ENCODE results near the gene EHHADH. TPM values are rescaled to one million over a fixed set of nuclear protein-coding genes. Genes with fewer than 3 reads are reported as not detected.
"Not testable (repeated sequence)": the region's sequence is repeated elsewhere in the genome, so short reads cannot be mapped to it uniquely, and the experiment has no call there.

EHHADH gene
- total RNA-seq, 2 experiments from 2014 or later = 1.9 to 3.2 TPM

DNA sequence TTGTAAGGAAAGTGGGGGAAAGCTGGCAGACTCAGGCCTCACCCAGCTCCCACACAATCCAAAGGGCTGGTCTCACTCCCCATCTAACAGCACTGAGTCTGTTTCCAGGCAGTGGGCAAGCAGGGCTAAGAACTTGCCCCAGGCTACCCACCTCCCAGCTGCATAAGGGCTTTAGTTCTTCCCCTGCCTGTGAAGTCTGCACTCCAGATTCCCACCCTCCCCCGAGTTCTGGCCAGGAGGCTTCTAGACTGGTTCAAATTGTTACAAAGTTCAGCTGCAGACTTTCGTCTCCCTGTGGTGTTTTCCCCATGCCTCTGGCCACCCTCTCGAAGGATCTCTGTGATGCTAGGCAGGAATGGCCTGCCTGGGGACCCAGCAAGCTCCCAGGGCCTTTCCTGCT lies 11.2 kb downstream of the EHHADH start:
- H3K4me1 Mint-ChIP-seq (ENCODE audit: low read depth) = no peaks in the 10 kb centered on the region
- DNase-seq = no peak
- H3K4me3 Mint-ChIP-seq = no peak overlapping the region
- H3K27me3 Mint-ChIP-seq = peaks cover 12% of the 10 kb centered on the region
- POLR2A ChIA-PET = no interaction called here
- intact Hi-C loops (cut with micrococcal nuclease) = no loop called here
- H3K9me3 Mint-ChIP-seq = peaks cover 40% of the 10 kb centered on the region
- CTCF ChIA-PET = no interaction called here
- H3K36me3 Mint-ChIP-seq = peaks cover 5% of the 10 kb centered on the region
- no peak overlapping the region for H3K27ac Mint-ChIP-seq

DNA sequence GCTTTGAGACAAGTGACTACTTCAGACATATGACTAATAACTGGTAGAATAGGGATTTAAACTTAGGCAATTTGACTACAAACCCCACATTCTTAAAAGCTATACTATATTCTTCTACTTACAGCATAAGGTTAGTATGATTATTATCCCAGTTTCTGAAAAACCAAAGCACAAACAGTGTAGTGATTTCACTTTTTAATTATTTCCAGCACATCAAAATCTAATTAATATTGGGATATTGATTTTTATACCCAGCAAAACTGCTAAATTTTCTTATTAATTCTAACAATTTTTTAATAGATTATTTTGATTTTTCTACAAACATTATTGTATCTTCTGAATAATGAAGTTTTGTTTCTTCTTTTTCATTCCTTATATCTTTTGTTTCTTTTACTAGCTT lies 16.9 kb downstream of the EHHADH start:
- ChIA-PET CTCF (no interaction called here), POLR2A (no interaction called here)
- Mint-ChIP-seq H3K4me3 (no peak overlapping the region), H3K4me1 (ENCODE audit: low read depth) (no peaks in the 10 kb centered on the region), H3K36me3 (peaks cover 3% of the 10 kb centered on the region), H3K27ac (no peak overlapping the region), H3K27me3 (peaks cover 3% of the 10 kb centered on the region), H3K9me3 (peaks cover 39% of the 10 kb centered on the region)
- intact Hi-C loops (cut with micrococcal nuclease) = no loop called here
- no peak for DNase-seq

DNA sequence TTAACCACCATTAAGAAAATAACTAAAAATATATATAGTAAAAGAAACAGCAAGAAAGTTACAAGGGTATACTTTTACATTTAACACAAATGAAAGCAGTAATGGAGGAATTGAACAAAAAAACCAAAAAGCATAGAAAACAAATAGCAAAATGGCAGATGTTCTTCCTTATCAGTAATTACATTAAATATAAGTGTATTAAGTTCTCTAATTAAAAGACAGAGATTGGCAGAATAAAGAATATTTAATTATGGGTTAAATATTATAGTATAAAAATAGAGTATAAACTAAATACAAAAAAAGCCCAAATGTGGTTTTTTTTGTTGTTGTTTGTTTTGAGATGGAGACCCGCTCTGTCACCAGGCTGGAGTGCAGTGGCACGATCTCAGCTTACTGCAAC lies 20.5 kb downstream of the EHHADH start:
- ChIA-PET POLR2A (no interaction called here), CTCF (no interaction called here)
- intact Hi-C loops (cut with micrococcal nuclease) = no loop called here
- H3K36me3 Mint-ChIP-seq = peaks cover 4% of the 10 kb centered on the region
- DNase-seq = no peak
- no peak overlapping the region for H3K27ac Mint-ChIP-seq
- H3K4me3 Mint-ChIP-seq = no peak overlapping the region
- peaks cover 21% of the 10 kb centered on the region for H3K9me3 Mint-ChIP-seq
- H3K4me1 Mint-ChIP-seq (ENCODE audit: low read depth) = no peaks in the 10 kb centered on the region
- H3K27me3 Mint-ChIP-seq = no peaks in the 10 kb centered on the region

DNA sequence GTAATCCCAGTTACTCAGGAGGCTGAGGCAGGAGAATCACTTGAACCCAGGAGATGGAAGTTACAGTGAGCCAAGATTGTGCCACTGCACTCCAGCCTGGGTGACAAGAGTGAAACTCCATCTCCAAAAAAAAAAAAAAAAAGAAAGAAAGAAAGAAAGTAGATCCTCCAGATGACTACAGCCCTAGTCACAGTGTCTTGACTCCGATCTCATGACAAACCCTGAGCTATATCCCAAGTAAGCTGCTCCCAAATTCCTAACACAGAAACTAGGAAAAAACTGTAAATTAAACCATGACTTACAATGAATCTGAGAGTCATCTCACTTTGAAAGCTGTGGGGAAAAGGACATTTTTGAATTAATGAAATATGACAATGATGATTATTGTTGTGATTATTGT lies 27.3 kb downstream of the EHHADH start:
- POLR2A ChIA-PET; H3K9me3 Mint-ChIP-seq; H3K4me3 Mint-ChIP-seq; H3K36me3 Mint-ChIP-seq; H3K27me3 Mint-ChIP-seq; H3K4me1 Mint-ChIP-seq (ENCODE audit: low read depth); DNase-seq; intact Hi-C loops (cut with micrococcal nuclease); H3K27ac Mint-ChIP-seq: not testable (repeated sequence)
- CTCF ChIA-PET = interaction anchor here (1.4 kb wide), 1 partner anchor 13 kb away, joined by 3 read pairs; no protein-coding TSS in a partner anchor

DNA sequence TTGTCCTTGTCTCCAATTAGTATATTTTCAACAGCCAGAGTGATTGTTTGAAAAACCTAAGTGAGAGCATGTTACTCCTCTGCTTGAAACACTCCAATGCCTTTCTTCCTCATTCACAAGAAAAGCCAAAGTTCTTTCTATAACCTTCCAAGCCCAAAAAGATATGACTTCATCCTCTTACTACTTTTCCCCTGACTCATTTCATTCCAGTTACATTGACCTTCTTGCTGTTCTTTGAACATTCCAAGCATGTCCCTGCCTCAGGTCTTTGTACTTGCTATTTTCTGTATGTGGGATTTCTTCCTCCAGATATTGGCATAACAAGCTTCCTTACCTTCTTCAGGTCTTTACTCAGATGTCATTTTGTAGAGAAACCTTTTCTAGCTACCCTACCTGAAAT lies 28.3 kb downstream of the EHHADH start:
- Mint-ChIP-seq H3K27ac (no peak overlapping the region), H3K9me3 (no peaks in the 10 kb centered on the region), H3K27me3 (no peaks in the 10 kb centered on the region), H3K4me1 (ENCODE audit: low read depth) (no peaks in the 10 kb centered on the region), H3K4me3 (no peak overlapping the region), H3K36me3 (peaks cover 2% of the 10 kb centered on the region)
- CTCF ChIA-PET = no interaction called here
- DNase-seq = no peak
- intact Hi-C loops (cut with micrococcal nuclease) = no loop called here
- POLR2A ChIA-PET = no interaction called here

DNA sequence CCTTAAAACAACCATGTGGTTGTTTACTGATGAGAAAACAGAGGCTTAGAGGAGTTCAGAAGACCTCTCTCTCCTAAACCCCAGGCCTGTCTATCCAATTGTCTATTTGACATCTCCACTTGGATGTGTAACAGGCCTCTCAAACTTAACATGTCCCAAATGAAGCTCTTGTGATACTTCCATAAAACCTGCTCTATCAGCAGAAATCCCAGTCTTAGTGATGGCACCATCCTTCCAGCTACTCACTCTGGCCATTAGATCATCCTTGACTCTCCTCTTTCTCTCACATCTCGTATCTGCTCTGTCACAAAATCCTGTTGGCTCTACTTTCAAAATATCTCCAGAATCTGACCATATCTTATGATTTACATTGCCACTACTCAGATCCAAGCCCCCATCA lies 28.8 kb downstream of the EHHADH start:
- ChIA-PET CTCF (no interaction called here), POLR2A (no interaction called here)
- Mint-ChIP-seq H3K4me1 (ENCODE audit: low read depth) (no peaks in the 10 kb centered on the region), H3K27ac (no peak overlapping the region), H3K9me3 (no peaks in the 10 kb centered on the region), H3K36me3 (peaks cover 2% of the 10 kb centered on the region), H3K27me3 (no peaks in the 10 kb centered on the region), H3K4me3 (no peak overlapping the region)
- no peak for DNase-seq
- intact Hi-C loops (cut with micrococcal nuclease) = no loop called here

DNA sequence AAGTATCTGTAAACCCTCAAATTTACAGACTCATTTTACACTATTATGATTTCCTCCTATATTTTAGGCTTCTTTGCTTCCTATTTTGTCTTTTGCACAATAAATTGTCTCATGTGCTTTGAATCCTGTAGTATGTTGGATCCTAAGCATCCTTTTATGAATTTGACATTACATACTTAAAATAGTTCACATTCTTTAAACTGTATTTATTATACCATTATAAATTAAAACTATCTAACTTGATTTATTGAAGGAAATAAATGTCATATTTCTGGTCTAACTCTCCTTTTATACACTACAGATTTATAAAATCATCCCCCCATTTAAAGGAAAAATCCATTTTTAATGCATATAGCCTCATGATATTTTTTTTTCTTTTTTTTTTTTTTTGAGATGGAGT lies 32.6 kb downstream of the EHHADH start:
- H3K27ac Mint-ChIP-seq = no peak overlapping the region
- no peaks in the 10 kb centered on the region for H3K9me3 Mint-ChIP-seq
- intact Hi-C loops (cut with micrococcal nuclease) = no loop called here
- no peak for DNase-seq
- H3K27me3 Mint-ChIP-seq = no peaks in the 10 kb centered on the region
- H3K36me3 Mint-ChIP-seq = no peaks in the 10 kb centered on the region
- no peak overlapping the region for H3K4me3 Mint-ChIP-seq
- no peaks in the 10 kb centered on the region for H3K4me1 Mint-ChIP-seq (ENCODE audit: low read depth)
- POLR2A ChIA-PET = no interaction called here
- CTCF ChIA-PET = interaction anchor here (0.8 to 1.1 kb wide), 2 partner anchors 10 to 87 kb away, joined by 3 read pairs; no protein-coding TSS in a partner anchor

DNA sequence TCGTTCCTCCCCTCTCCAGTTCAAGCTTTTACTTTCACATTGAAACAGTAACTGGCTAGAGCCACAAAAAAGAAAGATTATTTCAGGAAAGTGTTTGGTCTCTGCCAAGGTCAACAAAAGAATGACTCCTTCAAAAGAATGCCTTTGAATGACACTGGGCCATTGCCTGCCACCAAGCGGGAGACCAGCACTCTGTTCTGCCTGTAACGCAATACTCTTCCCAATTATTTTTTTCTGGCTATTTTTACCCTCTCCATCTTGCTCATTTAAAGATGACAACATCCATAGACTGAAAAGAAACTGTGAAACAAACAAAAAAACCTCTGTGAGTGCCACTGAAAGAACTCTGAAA lies 37.3 kb downstream of the EHHADH start:
- no peaks in the 10 kb centered on the region for H3K36me3 Mint-ChIP-seq
- H3K4me1 Mint-ChIP-seq (ENCODE audit: low read depth) = no peaks in the 10 kb centered on the region
- H3K27ac Mint-ChIP-seq = no peak overlapping the region
- DNase-seq = no peak
- CTCF ChIA-PET = no interaction called here
- intact Hi-C loops (cut with micrococcal nuclease) = no loop called here
- POLR2A ChIA-PET = no interaction called here
- H3K4me3 Mint-ChIP-seq = no peak overlapping the region
- no peaks in the 10 kb centered on the region for H3K27me3 Mint-ChIP-seq
- H3K9me3 Mint-ChIP-seq = no peaks in the 10 kb centered on the region

DNA sequence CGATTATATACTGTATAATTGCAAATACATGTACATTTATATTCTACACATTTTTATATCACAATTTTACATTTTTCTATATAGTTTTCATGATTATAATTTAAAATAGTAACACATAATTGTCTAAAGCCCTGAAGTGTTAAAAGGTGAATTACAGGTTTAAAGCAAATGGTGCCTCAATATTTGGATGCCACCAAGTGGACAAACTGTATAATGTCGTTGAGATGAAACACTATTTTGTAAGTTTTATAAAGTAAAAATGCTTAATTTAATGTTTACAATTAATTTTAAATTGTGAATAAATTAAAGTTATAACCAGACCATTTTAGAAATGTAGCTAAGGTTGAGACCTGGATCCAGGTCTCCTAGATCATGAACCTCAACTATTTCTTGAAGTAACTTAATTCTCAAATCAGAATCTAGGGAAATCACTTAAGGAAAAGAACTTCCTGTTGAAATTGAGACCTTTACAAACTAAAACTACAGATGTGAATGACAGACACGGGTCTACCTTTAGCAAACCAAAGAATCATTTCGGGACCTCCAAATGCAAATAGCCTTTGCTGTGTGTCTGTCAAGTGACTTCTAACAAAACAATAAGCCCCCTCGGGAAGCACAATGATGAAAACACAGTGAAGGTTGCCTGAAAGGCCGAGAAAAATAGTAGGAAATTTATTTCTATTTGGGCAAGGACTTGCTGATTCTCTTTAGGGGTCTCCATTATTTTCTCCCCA lies 37.8 kb downstream of the EHHADH start:
- DNase-seq = no peak
- no peaks in the 10 kb centered on the region for H3K36me3 Mint-ChIP-seq
- POLR2A ChIA-PET = no interaction called here
- no peaks in the 10 kb centered on the region for H3K4me1 Mint-ChIP-seq (ENCODE audit: low read depth)
- H3K27me3 Mint-ChIP-seq = no peaks in the 10 kb centered on the region
- intact Hi-C loops (cut with micrococcal nuclease) = no loop called here
- H3K9me3 Mint-ChIP-seq = no peaks in the 10 kb centered on the region
- no peak overlapping the region for H3K4me3 Mint-ChIP-seq
- CTCF ChIA-PET = no interaction called here
- no peak overlapping the region for H3K27ac Mint-ChIP-seq

DNA sequence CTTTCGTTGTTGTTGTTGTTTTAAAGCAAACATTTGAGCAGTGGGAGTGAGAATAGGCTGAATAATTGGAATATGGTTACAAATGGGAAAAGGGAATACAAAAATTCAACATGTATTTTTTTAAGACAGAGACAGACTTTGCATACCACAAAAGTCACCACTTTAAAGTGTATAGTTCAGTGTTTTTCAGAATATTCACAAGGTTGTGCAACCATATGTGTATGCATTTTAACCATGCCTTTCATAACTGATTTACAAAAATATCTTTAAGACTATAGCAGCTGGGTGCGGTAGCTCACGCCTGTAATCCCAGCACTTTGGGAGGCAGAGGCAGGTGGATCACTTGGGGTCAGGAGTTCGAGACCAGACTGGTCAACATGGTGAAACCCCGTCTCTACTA lies 41.3 kb downstream of the EHHADH start:
- POLR2A ChIA-PET = no interaction called here
- Mint-ChIP-seq H3K4me1 (ENCODE audit: low read depth) (peaks cover 4% of the 10 kb centered on the region), H3K9me3 (no peaks in the 10 kb centered on the region), H3K27ac (no peak overlapping the region), H3K4me3 (no peak overlapping the region), H3K27me3 (no peaks in the 10 kb centered on the region), H3K36me3 (no peaks in the 10 kb centered on the region)
- intact Hi-C loops (cut with micrococcal nuclease) = no loop called here
- DNase-seq = no peak
- CTCF ChIA-PET = no interaction called here

DNA sequence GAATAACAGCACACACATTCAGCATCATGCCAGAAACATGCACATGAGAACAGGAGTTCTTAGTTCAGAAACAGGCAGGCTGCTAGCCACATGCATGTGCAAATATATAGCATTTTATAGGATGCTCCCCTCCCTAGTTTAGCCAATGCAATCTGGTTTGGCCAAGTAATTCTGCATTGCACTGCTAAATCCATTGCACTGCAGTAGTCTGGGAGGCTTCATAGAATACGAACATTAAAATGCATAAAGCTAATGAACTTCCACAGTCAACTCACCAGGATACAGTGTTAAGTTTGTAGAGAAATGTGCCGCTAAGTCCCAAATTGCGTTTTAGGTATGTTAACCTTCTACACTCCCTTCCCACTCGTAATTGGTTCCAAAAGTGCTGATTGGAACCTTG lies 41.8 kb downstream of the EHHADH start:
- ChIA-PET CTCF (interaction anchor here (0.6 kb wide), 1 partner anchor 8 kb away, joined by 3 read pairs; no protein-coding TSS in a partner anchor), POLR2A (no interaction called here)
- no peak for DNase-seq
- Mint-ChIP-seq H3K9me3 (no peaks in the 10 kb centered on the region), H3K36me3 (no peaks in the 10 kb centered on the region), H3K27me3 (no peaks in the 10 kb centered on the region), H3K4me1 (ENCODE audit: low read depth) (peaks cover 4% of the 10 kb centered on the region), H3K27ac (no peak overlapping the region), H3K4me3 (no peak overlapping the region)
- intact Hi-C loops (cut with micrococcal nuclease) = no loop called here

DNA sequence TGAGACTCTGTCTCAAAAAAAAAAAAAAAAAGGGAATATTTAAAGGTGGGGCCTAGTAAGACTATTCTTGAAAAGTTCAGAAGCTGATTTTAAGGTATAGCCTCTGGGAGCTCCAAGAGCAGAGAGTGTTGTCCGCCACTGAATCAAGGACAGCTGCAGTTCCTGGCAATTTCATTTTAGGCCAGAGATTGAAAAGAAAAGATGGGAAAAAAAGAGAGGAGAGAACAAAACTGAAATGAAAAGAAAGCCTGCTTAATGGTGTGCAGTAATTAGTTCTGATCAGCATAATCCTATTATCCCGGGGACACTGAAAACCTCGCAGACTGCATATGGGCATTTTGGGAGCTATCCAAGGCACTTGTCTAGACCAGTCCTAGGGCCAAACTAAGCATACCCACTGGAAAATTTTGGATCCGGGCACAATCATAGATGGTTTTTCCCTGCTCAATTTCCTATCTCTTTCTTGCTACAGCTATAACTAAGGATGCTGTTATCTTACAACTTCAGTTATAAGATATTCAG lies 43.2 kb downstream of the EHHADH start:
- CTCF ChIA-PET = no interaction called here
- H3K9me3 Mint-ChIP-seq = no peaks in the 10 kb centered on the region
- intact Hi-C loops (cut with micrococcal nuclease) = no loop called here

DNA sequence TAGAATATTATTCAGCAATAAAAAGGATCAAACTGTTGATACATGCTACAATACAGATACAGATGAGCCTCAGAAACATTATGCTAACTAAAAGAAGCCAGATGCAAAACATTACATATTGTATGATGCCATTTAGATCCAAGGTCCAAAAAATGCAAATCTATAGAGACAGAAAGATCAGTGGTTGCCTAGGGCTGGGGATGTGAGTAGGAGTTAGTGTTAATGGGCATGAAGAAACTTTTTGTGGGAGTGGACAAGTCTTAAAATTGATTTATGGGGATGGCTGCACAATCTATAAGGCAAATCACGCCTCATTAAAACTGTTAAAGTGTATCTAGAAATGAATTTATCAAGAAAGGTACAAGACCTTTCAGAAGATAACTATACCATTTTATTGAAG lies 45.0 kb downstream of the EHHADH start:
- Mint-ChIP-seq H3K36me3 (no peaks in the 10 kb centered on the region), H3K4me1 (ENCODE audit: low read depth) (peaks cover 4% of the 10 kb centered on the region), H3K27ac (no peak overlapping the region), H3K27me3 (no peaks in the 10 kb centered on the region), H3K9me3 (no peaks in the 10 kb centered on the region), H3K4me3 (no peak overlapping the region)
- intact Hi-C loops (cut with micrococcal nuclease) = no loop called here
- no peak for DNase-seq
- ChIA-PET POLR2A (no interaction called here), CTCF (no interaction called here)

More for the DNA sequence above, 43.2 kb downstream of the EHHADH start:
- Mint-ChIP-seq H3K36me3 (no peaks in the 10 kb centered on the region), H3K27ac (no peak overlapping the region), H3K27me3 (no peaks in the 10 kb centered on the region), H3K4me3 (no peak overlapping the region), H3K4me1 (ENCODE audit: low read depth) (peaks cover 4% of the 10 kb centered on the region)
- POLR2A ChIA-PET = no interaction called here
- no peak for DNase-seq
